HepG2 (cell line): Measurements from ENCODE around the gene CCDC183. TPM values are rescaled to one million over a fixed set of nuclear protein-coding genes. Genes with fewer than 3 reads are reported as not detected.

Experiments
- ATAC-seq: fragments of 200-7000 bp; cut with Tn5 transposase; 3 replicates; pipeline ENCODE4 v1.9.1; 2020; ENCODE audit warnings: mild to moderate bottlenecking, moderate library complexity
- BruUV-seq: library from RNA; stranded (reverse); fragments of 400-500 nt; replicated peaks from 2 replicates; lab custom pipeline; 2021; lab: Mats Ljungman, UMichigan
- CTCF ChIA-PET: fragments of 300-600 bp; formaldehyde crosslinking; extraction: SDS; loops from one replicate; lab custom pipeline; 2021; ENCODE audit warnings: low total read pairs, inconsistent platforms, low intra/inter-chr PET ratio; lab: Yijun Ruan, JAX
- POLR2A ChIA-PET: fragments of 350-600 bp; sonication (Branson Sonifier 250); formaldehyde crosslinking; loops from one replicate; lab custom pipeline; 2020; ENCODE audit warnings: antibody characterized with exemption, inconsistent platforms; lab: Yijun Ruan, JAX
- DNase-seq: peaks from one replicate; pipeline ENCODE4 v3.0.0-alpha.2; 2015; ENCODE audit warnings: low spot score
- FAIRE-seq: peaks from 3 replicates; lab custom pipeline; 2011; peaks lifted over from hg19 to GRCh38; lab: Jason Lieb, UNC
- H2AFZ ChIP-seq: one replicate; pipeline ENCODE4 v1.6.1; 2011; ENCODE audit warnings: low read length, inconsistent platforms
- H3K27ac ChIP-seq: fragments of 300-600 bp; 3 replicates; pipeline ENCODE4 v1.8.0; 2011; ENCODE audit warnings: mixed run types, mild to moderate bottlenecking, mixed read lengths, low read length, inconsistent platforms; ENCODE audit not compliant: insufficient read depth; ENCODE audit errors: extremely low read length
- H3K27me3 ChIP-seq, 2 experiments: fragments of 200-600 bp in 1 of 2; 2 replicates in 1 of 2; 3 replicates in 1 of 2; pipeline versions ENCODE4 v1.6.0 to v1.8.0; 2011; ENCODE audit warnings: low read length in 2 of 2, mild to moderate bottlenecking in 2 of 2, moderate library complexity in 2 of 2, inconsistent platforms in 1 of 2; ENCODE audit not compliant: insufficient read depth in 2 of 2, control insufficient read depth in 1 of 2
- H3K36me3 ChIP-seq, 2 experiments: fragments of 200-600 bp in 1 of 2; replicated peaks in 1 of 2; 2 replicates in 1 of 2; 3 replicates in 1 of 2; pipeline versions ENCODE4 v1.5.1 to v1.8.0; 2011; ENCODE audit warnings: low read length in 2 of 2, inconsistent platforms in 1 of 2; ENCODE audit not compliant: insufficient read depth in 2 of 2, control insufficient read depth in 1 of 2
- H3K4me1 ChIP-seq: 2 replicates; pipeline ENCODE4 v1.5.1; 2012; ENCODE audit warnings: low read length, inconsistent platforms; ENCODE audit not compliant: insufficient read depth
- H3K4me2 ChIP-seq: 2 replicates; pipeline ENCODE4 v1.6.0; 2011; ENCODE audit warnings: low read depth, low read length, inconsistent platforms
- H3K4me3 ChIP-seq, 3 experiments: fragments of 200-600 bp in 1 of 3; sonication (generic), shearing (Covaris generic) in 1 of 3; replicated peaks in 1 of 3; 2 replicates each; pipeline ENCODE4 v1.5.1; 2011 to 2016; ENCODE audit warnings: low read length in 3 of 3, inconsistent platforms in 2 of 3, low read depth in 2 of 3, mild to moderate bottlenecking in 2 of 3, control low read depth in 1 of 3, mixed read lengths in 1 of 3; ENCODE audit not compliant: insufficient read depth in 1 of 3
- H3K79me2 ChIP-seq: one replicate; pipeline ENCODE4 v1.6.1; 2011; ENCODE audit warnings: low read length, inconsistent platforms; ENCODE audit not compliant: insufficient read depth
- H3K9ac ChIP-seq: 2 replicates; pipeline ENCODE4 v1.6.0; 2011; ENCODE audit warnings: mild to moderate bottlenecking, low read depth, low read length, inconsistent platforms; ENCODE audit not compliant: insufficient read depth
- H3K9me3 ChIP-seq: 2 replicates; pipeline ENCODE4 v1.5.1; 2012; ENCODE audit warnings: mild to moderate bottlenecking, low read length
- H4K20me1 ChIP-seq: 2 replicates; pipeline ENCODE4 v1.6.0; 2011; ENCODE audit warnings: inconsistent platforms, mild to moderate bottlenecking, low read length, moderate library complexity; ENCODE audit not compliant: insufficient read depth
- GATA4 ChIP-seq: sonication (generic); IDR thresholded peaks from 2 replicates; pipeline ENCODE4 v1.6.1; 2016; ENCODE audit warnings: antibody characterized with exemption, low read depth, borderline replicate concordance
- MAFF ChIP-seq: IDR thresholded peaks from 2 replicates; pipeline ENCODE4 v1.6.1; 2011; ENCODE audit warnings: low read depth, low read length, improper control_type of control experiment
- PHF5A ChIP-seq: IDR thresholded peaks from one replicate; pipeline ENCODE4 v1.6.1; 2018; ENCODE audit warnings: low read depth, missing genetic modification reagents; ENCODE audit not compliant: unreplicated experiment
- POLR2AphosphoS5 ChIP-seq: IDR thresholded peaks from 2 replicates; pipeline ENCODE4 v1.6.1; 2012; ENCODE audit warnings: low read depth, low read length
- POLR2G ChIP-seq: fragments of 200-400 bp; formaldehyde crosslinking; IDR thresholded peaks from 2 replicates; pipeline ENCODE4 v1.6.1; 2018; ENCODE audit warnings: mild to moderate bottlenecking, low read depth, low read length, moderate library complexity
- RFXAP ChIP-seq: sonication (generic); formaldehyde crosslinking; IDR thresholded peaks from 2 replicates; pipeline ENCODE4 v1.4.0; 2020; ENCODE audit warnings: missing genetic modification reagents, borderline replicate concordance
- TARDBP ChIP-seq: sonication (generic); formaldehyde crosslinking; IDR thresholded peaks from 2 replicates; pipeline ENCODE4 v1.8.0; 2022; ENCODE audit warnings: mild to moderate bottlenecking, missing genetic modification reagents
- TCF7L2 ChIP-seq: IDR thresholded peaks from 2 replicates; pipeline ENCODE4 v1.6.1; 2011; ENCODE audit warnings: mild to moderate bottlenecking, low read depth, low read length, moderate library complexity
- ZC3H13 ChIP-seq: sonication (generic); formaldehyde crosslinking; IDR thresholded peaks from 2 replicates; pipeline ENCODE4 v1.8.1; 2023; ENCODE audit warnings: mild to moderate bottlenecking, missing genetic modification reagents, moderate library complexity
- ZMAT3 ChIP-seq: sonication (generic); formaldehyde crosslinking; conservative IDR thresholded peaks from 2 replicates; pipeline ENCODE4 v1.7.0; 2021; ENCODE audit warnings: missing genetic modification reagents
- ZNF3 ChIP-seq: IDR thresholded peaks from 2 replicates; pipeline ENCODE4 v1.7.0; 2017; ENCODE audit warnings: inconsistent platforms
- ZNF543 ChIP-seq: sonication (generic); formaldehyde crosslinking; IDR thresholded peaks from 2 replicates; pipeline ENCODE4 v1.4.0; 2020; ENCODE audit warnings: mild to moderate bottlenecking, missing genetic modification reagents
- ZNF547 ChIP-seq: sonication (generic); formaldehyde crosslinking; IDR thresholded peaks from 2 replicates; pipeline ENCODE4 v1.5.1; 2020; ENCODE audit warnings: mild to moderate bottlenecking, missing genetic modification reagents
- WGBS: methylation state at CpG from one replicate; pipeline ENCODE4 v1.1.6; 2017; ENCODE audit warnings: low lambda C conversion rate; 5-methylcytosine and 5-hydroxymethylcytosine counted together
- in situ Hi-C: cut with HindIII; loops from 2 replicates; pipeline ENCODE4 v1.10.0; 2017; ENCODE audit warnings: low pct_unique_long_range_greater_than_20kb; ENCODE audit not compliant: extremely low pct_ligation_motif_present
- intact Hi-C: fragments of 100-400 bp; cut with micrococcal nuclease; formaldehyde crosslinking; loops from one replicate; pipeline ENCODE4 v1.10.0; 2022; ENCODE audit not compliant: unreplicated experiment
- polyA plus RNA-seq, 8 experiments: library from polyadenylated mRNA; depleted of rRNA in 3 of 8; stranded (reverse) in 7 of 8; unstranded in 1 of 8; fragments of >200 nt; fragmentation: Illumina TruSeq in 4 of 8; extraction: Trizol in 4 of 8; gene quantifications; 2 replicates each; pipeline versions ENCODE4 v1.2.1 to v1.2.3, GENCODE V29; 2011 to 2016; ENCODE audit warnings: low read depth in 4 of 8, missing spikeins in 1 of 8, mixed read lengths in 1 of 8; ENCODE audit not compliant: insufficient read depth in 1 of 8
- total RNA-seq, 5 experiments: library from RNA; depleted of rRNA; stranded (reverse); fragments of >200 nt; fragmentation: Illumina TruSeq; extraction: Trizol; gene quantifications; 2 replicates each; pipeline ENCODE4 v1.2.3, GENCODE V29; 2016; ENCODE audit warnings: low read depth in 1 of 5
- TF ChIP-seq, protein P1 (sequence below): sonication (generic); formaldehyde crosslinking; IDR thresholded peaks from 2 replicates; pipeline ENCODE4 v1.5.1; 2020; ENCODE audit warnings: mild to moderate bottlenecking, missing genetic modification reagents, moderate library complexity
- TF ChIP-seq, protein P2 (sequence below): sonication (generic); formaldehyde crosslinking; IDR thresholded peaks from 2 replicates; pipeline ENCODE4 v1.4.0; 2020; ENCODE audit warnings: low read depth, mild to moderate bottlenecking, missing genetic modification reagents
- TF ChIP-seq, protein P3 (sequence below): sonication (generic); formaldehyde crosslinking; IDR thresholded peaks from 2 replicates; pipeline ENCODE4 v1.5.0; 2020; ENCODE audit warnings: mild to moderate bottlenecking, low read depth, missing genetic modification reagents, borderline replicate concordance

Gene CCDC183
- total and polyA plus RNA-seq, 2 of the 13 experiments (the other 11 are each of a cell fraction or from before 2014, with no cell fraction given) = 5.0 to 66.4 TPM

DNA sequence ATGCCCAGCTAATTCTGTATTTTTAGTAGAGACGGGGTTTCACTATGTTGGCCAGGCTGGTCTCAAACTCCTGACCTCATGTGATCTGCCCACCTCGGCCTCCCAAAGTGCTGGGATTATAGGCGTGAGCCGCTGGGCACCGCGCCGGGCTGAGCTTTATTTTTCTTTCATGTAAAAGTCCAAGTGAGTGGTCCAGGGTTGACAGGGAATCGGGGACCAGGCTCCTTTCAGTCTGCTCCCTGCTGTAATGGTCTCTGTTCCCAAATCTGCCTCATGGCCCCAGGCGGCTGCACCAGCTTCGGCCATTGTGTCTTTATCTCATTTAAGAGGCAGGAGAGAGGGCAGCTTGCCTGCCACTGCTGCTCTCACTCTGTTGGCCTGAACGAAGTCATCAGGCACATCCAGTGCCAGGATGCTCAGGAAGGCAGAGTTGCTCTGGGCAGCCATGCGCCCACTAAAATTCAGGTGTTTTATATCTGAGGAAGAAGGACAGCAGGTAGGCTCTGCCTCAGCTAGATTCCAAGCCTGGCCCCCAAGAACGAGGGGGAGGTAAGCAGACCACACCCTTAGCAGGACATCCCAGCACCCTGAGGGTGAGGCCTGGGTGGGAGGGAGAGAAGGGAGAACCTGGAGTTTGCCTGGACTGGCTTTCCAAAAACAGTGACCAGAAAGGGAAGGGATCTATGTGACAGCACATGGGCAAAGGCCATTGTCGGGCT lies 1.7 kb upstream of the CCDC183 start (continued):
- TF ChIP-seq, protein P1, sequence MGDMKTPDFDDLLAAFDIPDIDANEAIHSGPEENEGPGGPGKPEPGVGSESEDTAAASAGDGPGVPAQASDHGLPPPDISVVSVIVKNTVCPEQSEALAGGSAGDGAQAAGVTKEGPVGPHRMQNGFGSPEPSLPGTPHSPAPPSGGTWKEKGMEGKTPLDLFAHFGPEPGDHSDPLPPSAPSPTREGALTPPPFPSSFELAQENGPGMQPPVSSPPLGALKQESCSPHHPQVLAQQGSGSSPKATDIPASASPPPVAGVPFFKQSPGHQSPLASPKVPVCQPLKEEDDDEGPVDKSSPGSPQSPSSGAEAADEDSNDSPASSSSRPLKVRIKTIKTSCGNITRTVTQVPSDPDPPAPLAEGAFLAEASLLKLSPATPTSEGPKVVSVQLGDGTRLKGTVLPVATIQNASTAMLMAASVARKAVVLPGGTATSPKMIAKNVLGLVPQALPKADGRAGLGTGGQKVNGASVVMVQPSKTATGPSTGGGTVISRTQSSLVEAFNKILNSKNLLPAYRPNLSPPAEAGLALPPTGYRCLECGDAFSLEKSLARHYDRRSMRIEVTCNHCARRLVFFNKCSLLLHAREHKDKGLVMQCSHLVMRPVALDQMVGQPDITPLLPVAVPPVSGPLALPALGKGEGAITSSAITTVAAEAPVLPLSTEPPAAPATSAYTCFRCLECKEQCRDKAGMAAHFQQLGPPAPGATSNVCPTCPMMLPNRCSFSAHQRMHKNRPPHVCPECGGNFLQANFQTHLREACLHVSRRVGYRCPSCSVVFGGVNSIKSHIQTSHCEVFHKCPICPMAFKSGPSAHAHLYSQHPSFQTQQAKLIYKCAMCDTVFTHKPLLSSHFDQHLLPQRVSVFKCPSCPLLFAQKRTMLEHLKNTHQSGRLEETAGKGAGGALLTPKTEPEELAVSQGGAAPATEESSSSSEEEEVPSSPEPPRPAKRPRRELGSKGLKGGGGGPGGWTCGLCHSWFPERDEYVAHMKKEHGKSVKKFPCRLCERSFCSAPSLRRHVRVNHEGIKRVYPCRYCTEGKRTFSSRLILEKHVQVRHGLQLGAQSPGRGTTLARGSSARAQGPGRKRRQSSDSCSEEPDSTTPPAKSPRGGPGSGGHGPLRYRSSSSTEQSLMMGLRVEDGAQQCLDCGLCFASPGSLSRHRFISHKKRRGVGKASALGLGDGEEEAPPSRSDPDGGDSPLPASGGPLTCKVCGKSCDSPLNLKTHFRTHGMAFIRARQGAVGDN = no peak; the same call in 1 of the 2 replicates
- 0 out of 2 replicates have a peak, but pooled peaks have one; percentile 13 for TF ChIP-seq GATA4
- TF ChIP-seq POLR2G = peak; percentile 65; the same call in 1 of the 2 replicates
- TF ChIP-seq ZNF3 (CRISPR knock-in tag) = no peak
- TF ChIP-seq RFXAP (CRISPR knock-in tag) = 0 out of 2 replicates have a peak, but pooled peaks have one; percentile 12
- TF ChIP-seq ZC3H13 (CRISPR knock-in tag) = peak; percentile 85; the same call in 1 of the 2 replicates
- TF ChIP-seq PHF5A (CRISPR knock-in tag) = no peak
- TF ChIP-seq, all 625 proteins: peak for 18

DNA sequence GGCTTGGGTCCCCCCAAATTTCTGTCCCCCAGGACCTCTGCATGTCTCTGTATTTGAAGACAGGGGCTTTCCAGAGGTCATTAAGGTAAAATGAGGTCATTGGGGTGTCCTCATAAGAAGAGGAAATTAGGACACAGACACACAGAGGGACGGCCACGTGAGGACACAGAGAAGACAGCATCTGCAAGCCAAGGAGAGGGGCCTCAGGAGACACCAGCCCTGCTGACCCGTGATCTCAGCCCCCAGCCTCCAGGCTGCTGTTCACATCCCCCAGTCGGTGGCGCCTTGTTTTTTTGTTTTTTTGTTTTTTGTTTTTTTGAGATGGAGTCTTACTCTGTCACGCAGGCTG lies 1.2 kb upstream of the CCDC183 start:
- intact Hi-C loops (no loop called here), in situ Hi-C loops (no loop called here)
- H3K4me1 ChIP-seq = peaks cover 78% of the 10 kb centered on the region
- no peak for DNase-seq
- no peaks in the 10 kb centered on the region for H4K20me1 ChIP-seq
- H3K4me2 ChIP-seq = peak overlapping the region; percentile 41; the same call in 1 of the 2 replicates
- TF ChIP-seq ZNF547 (CRISPR knock-in tag) (no peak), RFXAP (CRISPR knock-in tag) (peak; percentile 43; the same call in 1 of the 2 replicates), POLR2AphosphoS5 (peak; percentile 50; the same call in 1 of the 2 replicates), TCF7L2 (no peak), MAFF (no peak), TARDBP (0 out of 2 replicates have a peak, but pooled peaks have one; percentile 9), ZMAT3 (CRISPR knock-in tag) (no peak), POLR2G (peak; percentile 42), ZNF543 (CRISPR knock-in tag) (no peak)
- TF ChIP-seq, protein P2, sequence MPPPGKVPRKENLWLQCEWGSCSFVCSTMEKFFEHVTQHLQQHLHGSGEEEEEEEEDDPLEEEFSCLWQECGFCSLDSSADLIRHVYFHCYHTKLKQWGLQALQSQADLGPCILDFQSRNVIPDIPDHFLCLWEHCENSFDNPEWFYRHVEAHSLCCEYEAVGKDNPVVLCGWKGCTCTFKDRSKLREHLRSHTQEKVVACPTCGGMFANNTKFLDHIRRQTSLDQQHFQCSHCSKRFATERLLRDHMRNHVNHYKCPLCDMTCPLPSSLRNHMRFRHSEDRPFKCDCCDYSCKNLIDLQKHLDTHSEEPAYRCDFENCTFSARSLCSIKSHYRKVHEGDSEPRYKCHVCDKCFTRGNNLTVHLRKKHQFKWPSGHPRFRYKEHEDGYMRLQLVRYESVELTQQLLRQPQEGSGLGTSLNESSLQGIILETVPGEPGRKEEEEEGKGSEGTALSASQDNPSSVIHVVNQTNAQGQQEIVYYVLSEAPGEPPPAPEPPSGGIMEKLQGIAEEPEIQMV = peak; percentile 4; the same call in 1 of the 2 replicates
- TF ChIP-seq, protein P3, sequence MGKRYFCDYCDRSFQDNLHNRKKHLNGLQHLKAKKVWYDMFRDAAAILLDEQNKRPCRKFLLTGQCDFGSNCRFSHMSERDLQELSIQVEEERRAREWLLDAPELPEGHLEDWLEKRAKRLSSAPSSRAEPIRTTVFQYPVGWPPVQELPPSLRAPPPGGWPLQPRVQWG = 0 out of 2 replicates have a peak, but pooled peaks have one; percentile 4
- 90% methylated on average over 5 of the region's 6 CpGs for WGBS
- peak overlapping the region; percentile 5; the same call in 1 of the 2 replicates for H3K9ac ChIP-seq
- H3K27me3 ChIP-seq = no peaks in the 10 kb centered on the region; a peak in 1 of 5 replicates
- H3K9me3 ChIP-seq = no peaks in the 10 kb centered on the region
- H3K79me2 ChIP-seq = peaks cover 41% of the 10 kb centered on the region
- no TSS peak for BruUV-seq
- H3K27ac ChIP-seq = peak overlapping the region; percentile 5
- ATAC-seq = no peak
- ChIA-PET POLR2A (no interaction called here), CTCF (no interaction called here)
- H3K4me3 ChIP-seq = no peak overlapping the region; a peak in 1 of 6 replicates
- H3K36me3 ChIP-seq = 0 out of 5 replicates have a peak, but pooled peaks cover 0 to 12% of the 10 kb centered on the region in 2 experiments
- no peak for FAIRE-seq
- no peak overlapping the region for H2AFZ ChIP-seq
